ENCODE results near the gene SERPINH1.

Gene SERPINH1

DNA sequence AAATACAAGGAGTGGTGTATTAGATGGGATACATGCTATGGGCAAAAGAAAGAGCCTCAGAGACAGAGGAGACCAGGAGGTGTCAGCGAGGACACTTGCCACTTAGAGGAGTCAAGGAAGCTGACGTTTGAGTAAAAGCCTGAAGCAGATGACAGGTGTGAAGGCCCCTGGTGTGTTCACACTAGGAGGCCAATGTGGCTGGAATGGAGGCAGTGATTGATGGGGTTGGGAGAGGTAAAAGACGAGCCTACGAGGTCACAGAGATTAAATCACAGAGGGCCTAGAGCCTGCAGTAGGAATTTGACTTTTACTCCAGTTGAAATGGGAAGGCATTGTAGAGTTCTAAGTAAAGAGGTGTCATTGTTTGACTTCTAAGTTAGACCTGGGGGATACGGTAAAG lies 24.3 kb upstream of the SERPINH1 start:
- TF ChIP-seq USF1 (IDR thresholded peaks at IDR 0.05) (no peak), ZBTB7A (IDR thresholded peaks at IDR 0.05; ENCODE audit: low read depth) (no peak), REST (IDR thresholded peaks at IDR 0.05; ENCODE audit: low read depth) (no peak), FOXM1 (IDR thresholded peaks at IDR 0.05; ENCODE audit: borderline replicate concordance, low read depth) (no peak), EGR1 (IDR thresholded peaks at IDR 0.05) (no peak), MAX (IDR thresholded peaks at IDR 0.05) (no peak), EP300 (IDR thresholded peaks at IDR 0.05; ENCODE audit: borderline replicate concordance) (no peak), TEAD4 (IDR thresholded peaks at IDR 0.05) (no peak), TCF12 (IDR thresholded peaks at IDR 0.05; ENCODE audit: low read depth) (no peak), RAD21 (IDR thresholded peaks at IDR 0.05; ENCODE audit: low read depth) (no peak), YY1 (IDR thresholded peaks at IDR 0.05; ENCODE audit: low read depth) (no peak), CEBPB (IDR thresholded peaks at IDR 0.05) (no peak), NFIC (IDR thresholded peaks at IDR 0.05) (no peak), CREB1 (IDR thresholded peaks at IDR 0.05; ENCODE audit: low read depth) (no peak), TAF1 (IDR thresholded peaks at IDR 0.05; ENCODE audit: low read depth) (no peak)

- TF ChIP-seq TEAD4 (IDR thresholded peaks at IDR 0.05) (no peak), MAX (IDR thresholded peaks at IDR 0.05) (no peak), USF1 (IDR thresholded peaks at IDR 0.05) (no peak), CREB1 (IDR thresholded peaks at IDR 0.05; ENCODE audit: low read depth) (no peak), YY1 (IDR thresholded peaks at IDR 0.05; ENCODE audit: low read depth) (no peak), ZBTB7A (IDR thresholded peaks at IDR 0.05; ENCODE audit: low read depth) (no peak), FOXM1 (IDR thresholded peaks at IDR 0.05; ENCODE audit: borderline replicate concordance, low read depth) (no peak), NFIC (IDR thresholded peaks at IDR 0.05) (no peak), TAF1 (IDR thresholded peaks at IDR 0.05; ENCODE audit: low read depth) (no peak), EGR1 (IDR thresholded peaks at IDR 0.05) (no peak), EP300 (IDR thresholded peaks at IDR 0.05; ENCODE audit: borderline replicate concordance) (no peak), CEBPB (IDR thresholded peaks at IDR 0.05) (no peak), TCF12 (IDR thresholded peaks at IDR 0.05; ENCODE audit: low read depth) (no peak)
These were observed 23.7 kb upstream of the SERPINH1 start for GRCh38 chr11:75538150-75538942.

DNA sequence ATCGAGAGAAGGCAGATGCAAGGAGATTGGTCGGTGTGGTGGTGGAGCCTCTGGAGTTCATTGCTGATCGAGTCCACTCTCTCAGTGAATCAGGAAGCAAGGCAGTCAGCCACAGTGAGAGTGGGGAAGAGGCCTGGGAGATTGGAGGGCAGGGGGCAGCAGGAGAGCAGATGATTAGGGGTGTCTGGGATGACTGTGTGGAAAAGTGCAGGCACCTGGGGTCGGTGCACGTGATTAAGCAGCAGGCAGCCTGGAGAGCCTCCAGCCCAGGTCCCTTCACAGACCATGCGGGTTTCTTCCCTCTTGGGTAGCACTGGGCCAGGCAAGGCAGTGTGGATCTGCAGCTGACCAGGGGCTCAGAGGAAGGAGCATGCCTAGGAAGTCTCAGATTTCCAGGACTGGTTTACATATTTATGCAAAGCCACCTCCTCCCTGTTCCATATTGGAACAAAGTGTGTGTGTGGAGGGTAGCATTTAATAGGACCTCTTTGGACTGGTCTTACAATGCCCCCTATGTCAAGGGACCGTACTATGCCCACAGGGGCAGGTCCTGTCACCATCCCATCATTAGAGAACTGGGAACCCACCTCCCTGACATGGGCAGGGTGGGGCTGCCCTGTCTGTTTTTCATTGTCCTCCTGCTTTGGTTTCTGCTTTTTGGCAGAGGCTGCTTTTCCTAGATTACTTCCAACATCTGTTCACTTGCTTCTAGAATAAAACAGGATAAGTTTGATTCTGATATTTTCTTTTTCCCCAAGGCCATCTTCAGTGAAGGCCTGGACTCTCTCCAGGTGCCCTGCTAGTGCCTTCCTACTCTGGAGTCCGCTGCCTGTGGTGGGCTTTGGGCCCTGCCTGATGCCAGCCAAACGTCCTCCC lies 22.4 kb upstream of the SERPINH1 start:
- TF ChIP-seq REST (IDR thresholded peaks at IDR 0.05; ENCODE audit: low read depth): no peak
- TF ChIP-seq RAD21 (IDR thresholded peaks at IDR 0.05; ENCODE audit: low read depth): peak; percentile 21; the same call in 1 of the 2 replicates
- TF ChIP-seq CREB1 (IDR thresholded peaks at IDR 0.05; ENCODE audit: low read depth): no peak

GRCh38 chr11:75541193-75542087 lies 20.6 kb upstream of the SERPINH1 start:
- TF ChIP-seq CEBPB (IDR thresholded peaks at IDR 0.05) (no peak), YY1 (IDR thresholded peaks at IDR 0.05; ENCODE audit: low read depth) (0 out of 2 replicates have a peak, but pooled peaks have one; percentile 27), TAF1 (IDR thresholded peaks at IDR 0.05; ENCODE audit: low read depth) (no peak)

DNA sequence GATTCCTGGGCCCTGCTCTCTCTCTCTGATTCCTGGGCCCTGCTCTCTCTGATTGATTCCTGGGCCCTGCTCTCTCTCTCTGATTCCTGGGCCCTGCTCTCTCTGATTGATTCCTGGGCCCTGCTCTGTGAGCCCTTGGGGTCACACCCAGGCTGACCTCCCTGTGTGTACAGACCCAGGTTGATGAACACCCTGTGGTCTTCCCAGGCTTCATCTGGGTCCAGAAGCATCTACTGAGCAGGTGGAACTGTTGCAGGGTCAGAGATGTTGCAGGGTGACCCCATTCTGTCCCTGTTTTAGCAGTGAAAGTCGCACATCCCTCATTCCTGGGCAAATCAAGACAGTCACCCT lies 20.0 kb upstream of the SERPINH1 start:
- TF ChIP-seq FOXM1 (IDR thresholded peaks at IDR 0.05; ENCODE audit: borderline replicate concordance, low read depth) (no peak), CREB1 (IDR thresholded peaks at IDR 0.05; ENCODE audit: low read depth) (no peak)
